SK-N-SH (cell line): ENCODE data around the gene RNASEH1. TPM values are rescaled to one million over a fixed set of nuclear protein-coding genes. Genes with fewer than 3 reads are reported as not detected.

Experiments
- CTCF ChIA-PET: fragments of 300-600, 350-600 bp; formaldehyde crosslinking; extraction: SDS; loops from one replicate; lab custom pipeline; 2021; lab: Yijun Ruan, JAX
- POLR2A ChIA-PET: fragments of 350-600 bp; sonication (Branson Sonifier 250); formaldehyde crosslinking; extraction: SDS; loops from one replicate; lab custom pipeline; 2020; ENCODE audit warnings: antibody characterized with exemption, inconsistent platforms; lab: Yijun Ruan, JAX
- DNase-seq: peaks from one replicate; pipeline ENCODE4 v3.0.0; 2012
- H2AFZ ChIP-seq: fragments of 200-600 bp; sonication (generic); 2 replicates; pipeline ENCODE4 v1.8.1; 2016; ENCODE audit warnings: antibody characterized with exemption, mild to moderate bottlenecking, low read depth
- H3F3A ChIP-seq: fragments of 200-600 bp; sonication (generic); replicated peaks from 2 replicates; pipeline ENCODE3; 2016; ENCODE audit warnings: antibody characterized with exemption, mild to moderate bottlenecking; ENCODE audit not compliant: insufficient read depth
- H3K27ac ChIP-seq, 2 experiments: fragments of 200-500 bp in 1 of 2; fragments of 200-600 bp in 1 of 2; sonication (Bioruptor generic) in 1 of 2; sonication (generic), shearing (Covaris generic) in 1 of 2; 2 replicates each; pipeline versions ENCODE4 v1.5.1 to v1.6.1; 2014 to 2016; ENCODE audit warnings: low read depth in 2 of 2, inconsistent platforms in 1 of 2, low read length in 1 of 2, mild to moderate bottlenecking in 1 of 2, mixed read lengths in 1 of 2
- H3K27me3 ChIP-seq: fragments of 200-600 bp; sonication (generic), shearing (Covaris generic); 2 replicates; pipeline ENCODE4 v1.6.1; 2016; ENCODE audit warnings: mixed run types; ENCODE audit not compliant: insufficient read depth
- H3K36me3 ChIP-seq, 2 experiments: fragments of 200-500 bp in 1 of 2; fragments of 200-600 bp in 1 of 2; sonication (Bioruptor generic) in 1 of 2; sonication (generic) in 1 of 2; replicated peaks in 1 of 2; 2 replicates each; pipeline versions ENCODE3 to v1.5.1; 2014 to 2016; ENCODE audit warnings: low read length in 1 of 2, mild to moderate bottlenecking in 1 of 2; ENCODE audit not compliant: insufficient read depth in 2 of 2, control insufficient read depth in 1 of 2
- H3K4me1 ChIP-seq, 2 experiments: fragments of 200-500 bp in 1 of 2; fragments of 200-600 bp in 1 of 2; sonication (Bioruptor generic) in 1 of 2; sonication (generic), shearing (Covaris generic) in 1 of 2; 2 replicates each; pipeline versions ENCODE4 v1.5.1 to v1.6.1; 2014 to 2016; ENCODE audit warnings: low read depth in 1 of 2, low read length in 1 of 2, mixed run types in 1 of 2; ENCODE audit not compliant: insufficient read depth in 2 of 2, control insufficient read depth in 1 of 2
- H3K4me2 ChIP-seq: fragments of 200-600 bp; sonication (generic), shearing (Covaris generic); 2 replicates; pipeline ENCODE4 v1.6.1; 2017; ENCODE audit warnings: mixed run types
- H3K4me3 ChIP-seq, 2 experiments: fragments of 200-500 bp in 1 of 2; fragments of 200-600 bp in 1 of 2; sonication (Bioruptor generic) in 1 of 2; sonication (generic), shearing (Covaris generic) in 1 of 2; 2 replicates each; pipeline versions ENCODE4 v1.5.1 to v1.8.1; 2014 to 2016; ENCODE audit warnings: low read depth in 2 of 2, inconsistent platforms in 1 of 2, low read length in 1 of 2, mild to moderate bottlenecking in 1 of 2, mixed read lengths in 1 of 2, moderate library complexity in 1 of 2
- H3K79me2 ChIP-seq: fragments of 200-600 bp; sonication (generic); 2 replicates; pipeline ENCODE4 v1.8.1; 2017; ENCODE audit warnings: mild to moderate bottlenecking; ENCODE audit not compliant: insufficient read depth
- H3K9ac ChIP-seq: fragments of 200-600 bp; sonication (generic); 2 replicates; pipeline ENCODE4 v1.6.1; 2017; ENCODE audit warnings: mixed run types
- H3K9me2 ChIP-seq: fragments of 200-600 bp; sonication (generic); 2 replicates; pipeline ENCODE4 v1.6.1; 2017; ENCODE audit warnings: mixed run types
- H3K9me3 ChIP-seq: fragments of 200-600 bp; sonication (generic); 2 replicates; pipeline ENCODE4 v1.6.1; 2017; ENCODE audit warnings: mixed run types, mild to moderate bottlenecking, moderate library complexity
- H4K20me1 ChIP-seq: fragments of 200-600 bp; sonication (generic); 2 replicates; pipeline ENCODE4 v1.6.1; 2017; ENCODE audit warnings: mild to moderate bottlenecking, mixed run types; ENCODE audit not compliant: insufficient read depth
- CHD2 ChIP-seq: fragments of 150-350 bp; IDR thresholded peaks from 2 replicates; pipeline ENCODE4 v1.6.1; 2018; ENCODE audit warnings: low read length; ENCODE audit not compliant: partially characterized antibody
- FOXM1 ChIP-seq: IDR thresholded peaks from 2 replicates; pipeline ENCODE4 v1.4.0; 2012; ENCODE audit warnings: low read depth, mild to moderate bottlenecking
- JUND ChIP-seq: IDR thresholded peaks from 2 replicates; pipeline ENCODE4 v1.4.0; 2012
- MXI1 ChIP-seq: IDR thresholded peaks from 2 replicates; pipeline ENCODE4 v1.6.1; 2012; ENCODE audit warnings: mild to moderate bottlenecking, low read depth, low read length, improper control_type of control experiment
- NFIC ChIP-seq: IDR thresholded peaks from 2 replicates; pipeline ENCODE4 v1.4.0; 2012; ENCODE audit warnings: borderline replicate concordance
- PBX3 ChIP-seq: IDR thresholded peaks from 2 replicates; pipeline ENCODE4; 2012
- POLR2AphosphoS5 ChIP-seq: IDR thresholded peaks from 2 replicates; pipeline ENCODE4 v1.6.1; 2012; ENCODE audit warnings: low read depth, low read length
- RXRA ChIP-seq: IDR thresholded peaks from 2 replicates; pipeline ENCODE4 v1.4.0; 2012; ENCODE audit warnings: low read depth, mild to moderate bottlenecking, borderline replicate concordance
- SMC3 ChIP-seq: IDR thresholded peaks from 2 replicates; pipeline ENCODE4 v1.6.1; 2012; ENCODE audit warnings: low read depth, low read length, improper control_type of control experiment
- TCF12 ChIP-seq: IDR thresholded peaks from 2 replicates; pipeline ENCODE4 v1.4.0; 2012
- USF2 ChIP-seq: fragments of 150-350 bp; IDR thresholded peaks from 2 replicates; pipeline ENCODE4 v1.6.1; 2017; ENCODE audit warnings: antibody characterized with exemption, low read length, low read depth, borderline replicate concordance
- YY1 ChIP-seq: IDR thresholded peaks from 2 replicates; pipeline ENCODE4 v1.4.0; 2012; ENCODE audit warnings: low read depth, mild to moderate bottlenecking
- ZBTB33 ChIP-seq: IDR thresholded peaks from 2 replicates; pipeline ENCODE4 v1.4.0; 2012; ENCODE audit warnings: low read depth, borderline replicate concordance
- WGBS: methylation state at CpG from one replicate; pipeline ENCODE4 v1.1.6; 2017; ENCODE audit warnings: low lambda C conversion rate; 5-methylcytosine and 5-hydroxymethylcytosine counted together
- polyA plus RNA-seq, 3 experiments: library from polyadenylated mRNA; depleted of rRNA; stranded (reverse); fragments of >200 nt; gene quantifications; 2 replicates each; pipeline ENCODE4 v1.2.3, GENCODE V29; 2012
- TF ChIP-seq, protein P1 (sequence below): fragments of 200-600 bp; sonication (generic); IDR thresholded peaks from 2 replicates; pipeline ENCODE4 v1.6.1; 2017; ENCODE audit warnings: antibody characterized with exemption, mild to moderate bottlenecking, moderate library complexity
- TF ChIP-seq, protein P2 (sequence below): IDR thresholded peaks from 2 replicates; pipeline ENCODE4 v1.4.0; 2012; ENCODE audit warnings: low read depth, borderline replicate concordance
- TF ChIP-seq, protein P3 (sequence below): IDR thresholded peaks from 2 replicates; pipeline ENCODE4 v1.6.1; 2012; ENCODE audit warnings: mild to moderate bottlenecking, low read depth, low read length, moderate library complexity
- TF ChIP-seq, protein P4 (sequence below): fragments of 150-350 bp; IDR thresholded peaks from 2 replicates; pipeline ENCODE4 v1.6.1; 2016; ENCODE audit warnings: mild to moderate bottlenecking, low read depth, low read length

The RNASEH1 gene
- polyA plus RNA-seq, 1 of the 3 experiments (the other 2 are of a cell fraction): 34.4 TPM

GRCh38 chr2:3584608-3585260 lies 26.6 kb upstream of the RNASEH1 start:
- H3K9ac ChIP-seq: peak overlapping the region; percentile 10; the same call in 1 of the 2 replicates
- no peak overlapping the region for H3K4me3 ChIP-seq
- ChIA-PET CTCF (interaction anchor here (0.5 to 5.0 kb wide), 7 partner anchors 9 to 122 kb away, joined by 3 to 43 read pairs (median 8); partner anchors contain the start of genes COLEC11 and RPS7), POLR2A (interaction anchor here (0.8 to 4.3 kb wide), 10 partner anchors 9 to 458 kb away, joined by 3 to 52 read pairs (median 6); partner anchors contain the start of genes ADI1, COLEC11, RNASEH1 and RPS7)
- peaks cover 48% of the 10 kb centered on the region for H3K79me2 ChIP-seq
- no peaks in the 10 kb centered on the region for H3K27me3 ChIP-seq
- peaks cover 47% of the 10 kb centered on the region for H3F3A ChIP-seq
- peaks cover 27% of the 10 kb centered on the region for H4K20me1 ChIP-seq
- TF ChIP-seq CHD2 (no peak), TCF12 (no peak), MXI1 (no peak), YY1 (no peak), ZBTB33 (no peak), PBX3 (no peak), SMC3 (no peak), RXRA (no peak), USF2 (no peak), POLR2AphosphoS5 (no peak), JUND (no peak), FOXM1 (no peak), NFIC (no peak)
- TF ChIP-seq, protein P1, sequence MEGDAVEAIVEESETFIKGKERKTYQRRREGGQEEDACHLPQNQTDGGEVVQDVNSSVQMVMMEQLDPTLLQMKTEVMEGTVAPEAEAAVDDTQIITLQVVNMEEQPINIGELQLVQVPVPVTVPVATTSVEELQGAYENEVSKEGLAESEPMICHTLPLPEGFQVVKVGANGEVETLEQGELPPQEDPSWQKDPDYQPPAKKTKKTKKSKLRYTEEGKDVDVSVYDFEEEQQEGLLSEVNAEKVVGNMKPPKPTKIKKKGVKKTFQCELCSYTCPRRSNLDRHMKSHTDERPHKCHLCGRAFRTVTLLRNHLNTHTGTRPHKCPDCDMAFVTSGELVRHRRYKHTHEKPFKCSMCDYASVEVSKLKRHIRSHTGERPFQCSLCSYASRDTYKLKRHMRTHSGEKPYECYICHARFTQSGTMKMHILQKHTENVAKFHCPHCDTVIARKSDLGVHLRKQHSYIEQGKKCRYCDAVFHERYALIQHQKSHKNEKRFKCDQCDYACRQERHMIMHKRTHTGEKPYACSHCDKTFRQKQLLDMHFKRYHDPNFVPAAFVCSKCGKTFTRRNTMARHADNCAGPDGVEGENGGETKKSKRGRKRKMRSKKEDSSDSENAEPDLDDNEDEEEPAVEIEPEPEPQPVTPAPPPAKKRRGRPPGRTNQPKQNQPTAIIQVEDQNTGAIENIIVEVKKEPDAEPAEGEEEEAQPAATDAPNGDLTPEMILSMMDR: no peak
- TF ChIP-seq, protein P2, sequence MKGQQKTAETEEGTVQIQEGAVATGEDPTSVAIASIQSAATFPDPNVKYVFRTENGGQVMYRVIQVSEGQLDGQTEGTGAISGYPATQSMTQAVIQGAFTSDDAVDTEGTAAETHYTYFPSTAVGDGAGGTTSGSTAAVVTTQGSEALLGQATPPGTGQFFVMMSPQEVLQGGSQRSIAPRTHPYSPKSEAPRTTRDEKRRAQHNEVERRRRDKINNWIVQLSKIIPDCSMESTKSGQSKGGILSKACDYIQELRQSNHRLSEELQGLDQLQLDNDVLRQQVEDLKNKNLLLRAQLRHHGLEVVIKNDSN: no peak
- TF ChIP-seq, protein P3, sequence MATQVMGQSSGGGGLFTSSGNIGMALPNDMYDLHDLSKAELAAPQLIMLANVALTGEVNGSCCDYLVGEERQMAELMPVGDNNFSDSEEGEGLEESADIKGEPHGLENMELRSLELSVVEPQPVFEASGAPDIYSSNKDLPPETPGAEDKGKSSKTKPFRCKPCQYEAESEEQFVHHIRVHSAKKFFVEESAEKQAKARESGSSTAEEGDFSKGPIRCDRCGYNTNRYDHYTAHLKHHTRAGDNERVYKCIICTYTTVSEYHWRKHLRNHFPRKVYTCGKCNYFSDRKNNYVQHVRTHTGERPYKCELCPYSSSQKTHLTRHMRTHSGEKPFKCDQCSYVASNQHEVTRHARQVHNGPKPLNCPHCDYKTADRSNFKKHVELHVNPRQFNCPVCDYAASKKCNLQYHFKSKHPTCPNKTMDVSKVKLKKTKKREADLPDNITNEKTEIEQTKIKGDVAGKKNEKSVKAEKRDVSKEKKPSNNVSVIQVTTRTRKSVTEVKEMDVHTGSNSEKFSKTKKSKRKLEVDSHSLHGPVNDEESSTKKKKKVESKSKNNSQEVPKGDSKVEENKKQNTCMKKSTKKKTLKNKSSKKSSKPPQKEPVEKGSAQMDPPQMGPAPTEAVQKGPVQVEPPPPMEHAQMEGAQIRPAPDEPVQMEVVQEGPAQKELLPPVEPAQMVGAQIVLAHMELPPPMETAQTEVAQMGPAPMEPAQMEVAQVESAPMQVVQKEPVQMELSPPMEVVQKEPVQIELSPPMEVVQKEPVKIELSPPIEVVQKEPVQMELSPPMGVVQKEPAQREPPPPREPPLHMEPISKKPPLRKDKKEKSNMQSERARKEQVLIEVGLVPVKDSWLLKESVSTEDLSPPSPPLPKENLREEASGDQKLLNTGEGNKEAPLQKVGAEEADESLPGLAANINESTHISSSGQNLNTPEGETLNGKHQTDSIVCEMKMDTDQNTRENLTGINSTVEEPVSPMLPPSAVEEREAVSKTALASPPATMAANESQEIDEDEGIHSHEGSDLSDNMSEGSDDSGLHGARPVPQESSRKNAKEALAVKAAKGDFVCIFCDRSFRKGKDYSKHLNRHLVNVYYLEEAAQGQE: no peak
- TF ChIP-seq, protein P4, sequence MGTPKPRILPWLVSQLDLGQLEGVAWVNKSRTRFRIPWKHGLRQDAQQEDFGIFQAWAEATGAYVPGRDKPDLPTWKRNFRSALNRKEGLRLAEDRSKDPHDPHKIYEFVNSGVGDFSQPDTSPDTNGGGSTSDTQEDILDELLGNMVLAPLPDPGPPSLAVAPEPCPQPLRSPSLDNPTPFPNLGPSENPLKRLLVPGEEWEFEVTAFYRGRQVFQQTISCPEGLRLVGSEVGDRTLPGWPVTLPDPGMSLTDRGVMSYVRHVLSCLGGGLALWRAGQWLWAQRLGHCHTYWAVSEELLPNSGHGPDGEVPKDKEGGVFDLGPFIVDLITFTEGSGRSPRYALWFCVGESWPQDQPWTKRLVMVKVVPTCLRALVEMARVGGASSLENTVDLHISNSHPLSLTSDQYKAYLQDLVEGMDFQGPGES: no peak
- peak overlapping the region; percentile 62 for H3K4me2 ChIP-seq
- H3K4me1 ChIP-seq: peaks cover 13 to 67% of the 10 kb centered on the region in 2 experiments
- H3K36me3 ChIP-seq: peaks cover 51 to 57% of the 10 kb centered on the region in 2 experiments
- peak overlapping the region; percentile 71 to 97 for H3K27ac ChIP-seq
- no peak overlapping the region for H2AFZ ChIP-seq
- no peak for DNase-seq
- H3K9me3 ChIP-seq: no peaks in the 10 kb centered on the region
- WGBS: 41% methylated on average over 4 of the region's 4 CpGs
- no peaks in the 10 kb centered on the region for H3K9me2 ChIP-seq
